ENCODE results near the gene C1QTNF6. TPM values are rescaled to one million over a fixed set of nuclear protein-coding genes. Genes with fewer than 3 reads are reported as not detected.

Gene C1QTNF6
- total and polyA plus RNA-seq, 12 donors, result 2.2 to 45.7 (median 7.1) TPM

- no peak for DNase-seq
- H3K27ac ChIP-seq, result no peak overlapping the region
- 56 to 74% (median 66%) methylated on average over 15 to 16 of the region's 16 CpGs for WGBS, 4 donors
- H3K27me3 ChIP-seq, result no peaks in the 10 kb centered on the region
- H3K4me1 ChIP-seq (replicated peaks in 1 of 2), result peaks cover 0 to 1% of the 10 kb centered on the region in 2 donors
- intact Hi-C loops (cut with DNase I), result no loop called here
- TF ChIP-seq, protein P1, sequence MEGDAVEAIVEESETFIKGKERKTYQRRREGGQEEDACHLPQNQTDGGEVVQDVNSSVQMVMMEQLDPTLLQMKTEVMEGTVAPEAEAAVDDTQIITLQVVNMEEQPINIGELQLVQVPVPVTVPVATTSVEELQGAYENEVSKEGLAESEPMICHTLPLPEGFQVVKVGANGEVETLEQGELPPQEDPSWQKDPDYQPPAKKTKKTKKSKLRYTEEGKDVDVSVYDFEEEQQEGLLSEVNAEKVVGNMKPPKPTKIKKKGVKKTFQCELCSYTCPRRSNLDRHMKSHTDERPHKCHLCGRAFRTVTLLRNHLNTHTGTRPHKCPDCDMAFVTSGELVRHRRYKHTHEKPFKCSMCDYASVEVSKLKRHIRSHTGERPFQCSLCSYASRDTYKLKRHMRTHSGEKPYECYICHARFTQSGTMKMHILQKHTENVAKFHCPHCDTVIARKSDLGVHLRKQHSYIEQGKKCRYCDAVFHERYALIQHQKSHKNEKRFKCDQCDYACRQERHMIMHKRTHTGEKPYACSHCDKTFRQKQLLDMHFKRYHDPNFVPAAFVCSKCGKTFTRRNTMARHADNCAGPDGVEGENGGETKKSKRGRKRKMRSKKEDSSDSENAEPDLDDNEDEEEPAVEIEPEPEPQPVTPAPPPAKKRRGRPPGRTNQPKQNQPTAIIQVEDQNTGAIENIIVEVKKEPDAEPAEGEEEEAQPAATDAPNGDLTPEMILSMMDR (IDR thresholded peaks at IDR 0.05), result no peak
- no peaks in the 10 kb centered on the region for H3K36me3 ChIP-seq (replicated peaks in 1 of 2)
- no peaks in the 10 kb centered on the region for H3K9me3 ChIP-seq (replicated peaks in 1 of 3)
- H3K4me3 ChIP-seq, result no peak overlapping the region
Observed at GRCh38 chr22:37138849-37139561, 49.0 kb downstream of the C1QTNF6 start.

GRCh38 chr22:37137903-37138665 lies 50.0 kb downstream of the C1QTNF6 start:
- WGBS, 4 donors, result 66 to 88% (median 79%) methylated on average over 5 to 6 of the region's 6 CpGs

DNA sequence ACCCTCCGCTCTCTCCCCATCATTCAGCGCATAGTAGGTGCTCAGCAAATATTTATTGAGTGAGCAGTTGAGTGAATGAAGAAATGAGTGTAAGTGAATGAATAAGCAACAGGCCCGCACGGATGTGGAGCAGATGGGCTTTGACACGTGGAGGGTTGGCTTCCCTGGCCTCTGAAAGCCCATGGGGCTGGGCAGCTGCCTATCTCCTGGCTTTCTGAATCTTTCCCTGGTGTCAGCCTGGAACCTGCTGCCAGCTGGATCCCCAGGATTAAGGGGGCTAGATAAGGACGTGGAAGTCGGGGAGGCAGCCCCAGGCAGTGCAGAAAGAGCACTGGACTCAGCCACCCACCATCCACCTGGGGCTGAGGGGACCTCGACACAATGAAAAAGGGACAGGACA lies 50.9 kb downstream of the C1QTNF6 start:
- Histone ChIP-seq H3K4me3 (no peak overlapping the region), H3K9me3 (replicated peaks in 1 of 3) (no peaks in the 10 kb centered on the region), H3K36me3 (replicated peaks in 1 of 2) (no peaks in the 10 kb centered on the region), H3K27me3 (no peaks in the 10 kb centered on the region), H3K4me1 (replicated peaks in 1 of 2) (peaks cover 3 to 4% of the 10 kb centered on the region in 2 donors), H3K27ac (no peak overlapping the region)
- WGBS, 4 donors, result 86 to 91% (median 88%) methylated on average over 8 of the region's 8 CpGs
- intact Hi-C loops (cut with DNase I), result no loop called here
- TF ChIP-seq POLR2A (IDR thresholded peaks at IDR 0.05), result no peak
- TF ChIP-seq, protein P1 (IDR thresholded peaks at IDR 0.05), result no peak
- no peak for DNase-seq

More at GRCh38 chr22:37137903-37138665, 50.0 kb downstream of the C1QTNF6 start:
- Histone ChIP-seq H3K36me3 (replicated peaks in 1 of 2) (no peaks in the 10 kb centered on the region), H3K27me3 (no peaks in the 10 kb centered on the region), H3K9me3 (replicated peaks in 1 of 3) (no peaks in the 10 kb centered on the region), H3K4me1 (replicated peaks in 1 of 2) (peaks cover 1 to 4% of the 10 kb centered on the region in 2 donors), H3K27ac (no peak overlapping the region), H3K4me3 (no peak overlapping the region)
- TF ChIP-seq POLR2A (IDR thresholded peaks at IDR 0.05), result no peak
- TF ChIP-seq, protein P1 (IDR thresholded peaks at IDR 0.05), result no peak
- no peak for DNase-seq
- intact Hi-C loops (cut with DNase I), result no loop called here

DNA sequence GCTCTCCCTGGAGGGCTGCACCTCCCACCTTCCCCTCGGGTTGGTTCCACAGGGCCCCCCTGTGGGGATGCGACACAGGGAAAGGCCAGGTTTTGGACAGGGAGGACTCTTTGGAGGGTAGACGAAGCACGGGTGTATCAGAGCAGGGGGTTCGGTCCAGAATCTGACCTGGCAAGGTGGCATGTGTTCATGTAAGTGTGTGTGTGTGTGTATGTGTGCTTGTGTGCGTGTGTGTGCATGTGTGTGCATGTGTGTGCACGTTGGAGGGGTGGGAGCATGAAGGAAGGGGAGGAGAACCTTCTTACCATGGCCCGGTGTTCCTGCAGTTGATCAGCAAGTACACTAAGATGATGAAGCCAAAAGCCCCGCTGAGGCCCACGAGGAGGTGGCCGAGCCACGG lies 53.0 kb downstream of the C1QTNF6 start:
- DNase-seq, result no peak
- no peak overlapping the region for H3K4me3 ChIP-seq
- H3K27me3 ChIP-seq, result no peaks in the 10 kb centered on the region
- WGBS, 4 donors, result 88 to 91% (median 89%) methylated on average over 10 to 12 of the region's 12 CpGs
- no peaks in the 10 kb centered on the region for H3K9me3 ChIP-seq (replicated peaks in 1 of 3)
- H3K36me3 ChIP-seq (replicated peaks in 1 of 2), result no peaks in the 10 kb centered on the region
- intact Hi-C loops (cut with DNase I), result no loop called here
- H3K4me1 ChIP-seq (replicated peaks in 1 of 2), result peaks cover 3 to 4% of the 10 kb centered on the region in 2 donors
- H3K27ac ChIP-seq, result no peak overlapping the region
- TF ChIP-seq, protein P1 (IDR thresholded peaks at IDR 0.05), result no peak
- TF ChIP-seq POLR2A (IDR thresholded peaks at IDR 0.05), result no peak

Measured in adrenal gland (tissue), 12 donors.